ELF-1 (cell line): ENCODE measurements around the gene FGF19.

Source experiments
- DNase-seq: peaks from one replicate; pipeline ENCODE4 v3.0.0-alpha.2; 2016; ENCODE audit warnings: low read depth, low spot score

Gene FGF19

DNA sequence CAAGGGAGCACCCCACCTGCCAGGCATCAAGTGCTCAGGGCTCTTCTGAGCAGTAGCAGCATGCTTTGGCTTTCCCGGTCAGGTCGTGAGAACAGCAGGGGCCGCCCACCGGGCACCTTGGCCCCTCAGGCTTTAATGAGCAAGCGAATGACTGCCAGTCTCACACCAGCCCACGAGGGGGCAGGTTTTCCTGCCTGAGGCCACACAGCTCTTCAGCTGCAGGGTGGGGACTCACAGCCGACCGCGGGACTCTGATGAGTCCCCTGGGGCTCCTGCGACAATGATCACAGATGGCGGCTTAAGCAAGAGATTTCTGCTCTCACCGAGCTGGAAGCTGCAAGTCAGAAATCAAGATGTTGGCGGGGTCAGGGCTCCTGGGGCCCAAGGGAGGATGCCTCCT is 14.3 kb upstream of the FGF19 start:
- peak; percentile 91 for DNase-seq

- DNase-seq, result no peak
These were observed 13.3 kb upstream of the FGF19 start for GRCh38 chr11:69716891-69717747.

DNA sequence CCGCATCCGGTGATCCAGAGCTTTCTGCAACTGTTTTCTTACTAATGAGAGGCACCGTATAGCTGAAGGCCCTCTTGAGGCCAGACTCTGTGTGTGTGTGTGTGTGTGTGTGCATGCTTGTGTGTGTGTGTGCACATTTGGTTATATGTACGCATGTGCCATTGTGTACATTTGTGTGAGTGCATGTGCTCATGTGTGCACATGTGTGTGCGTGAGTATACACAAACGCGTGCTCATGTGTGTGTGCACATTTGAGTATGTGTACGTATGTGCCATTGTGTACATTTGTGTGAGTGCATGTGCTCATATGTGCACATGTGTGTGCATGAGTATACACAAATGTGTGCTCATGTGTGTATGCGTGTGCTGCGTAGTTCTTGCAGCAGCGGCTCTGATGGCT is 12.3 kb upstream of the FGF19 start:
- DNase-seq, result no peak

GRCh38 chr11:69715446-69715845 is 11.6 kb upstream of the FGF19 start:
- DNase-seq, result no peak

GRCh38 chr11:69711822-69712801 is 8.3 kb upstream of the FGF19 start:
- no peak for DNase-seq

DNA sequence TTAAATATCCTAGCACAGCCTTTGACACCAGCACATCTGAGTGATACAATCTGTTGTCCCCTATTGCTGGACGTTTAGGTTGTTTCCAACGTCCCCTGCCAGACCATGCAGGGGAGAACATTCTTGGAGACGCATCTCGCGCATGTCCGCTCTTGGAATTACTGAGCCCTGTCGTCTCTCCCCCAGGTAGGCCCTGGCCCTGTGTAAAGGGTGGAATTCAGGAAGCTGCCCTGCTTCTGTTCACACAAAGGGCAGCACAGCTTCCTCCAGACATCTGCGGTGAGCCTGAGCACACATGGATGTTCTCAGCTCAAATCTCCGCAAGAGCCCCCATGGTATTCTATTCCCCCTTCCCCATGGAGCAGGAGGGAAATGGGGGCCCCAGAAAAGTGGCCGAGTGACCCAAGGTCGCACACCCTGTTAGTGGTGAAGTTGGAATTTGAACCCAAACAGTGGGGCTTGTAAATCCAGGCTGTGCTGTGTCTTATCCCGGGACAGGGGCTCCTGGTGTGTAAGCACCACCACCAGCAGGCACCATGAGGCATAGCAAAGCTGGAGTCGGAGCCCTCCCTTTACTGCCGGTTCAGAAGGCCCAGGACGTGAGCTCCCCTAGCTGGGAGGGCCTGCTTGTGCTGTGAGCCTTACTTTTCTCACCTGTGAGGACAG is 5.0 kb upstream of the FGF19 start:
- peak; percentile 65 for DNase-seq

DNA sequence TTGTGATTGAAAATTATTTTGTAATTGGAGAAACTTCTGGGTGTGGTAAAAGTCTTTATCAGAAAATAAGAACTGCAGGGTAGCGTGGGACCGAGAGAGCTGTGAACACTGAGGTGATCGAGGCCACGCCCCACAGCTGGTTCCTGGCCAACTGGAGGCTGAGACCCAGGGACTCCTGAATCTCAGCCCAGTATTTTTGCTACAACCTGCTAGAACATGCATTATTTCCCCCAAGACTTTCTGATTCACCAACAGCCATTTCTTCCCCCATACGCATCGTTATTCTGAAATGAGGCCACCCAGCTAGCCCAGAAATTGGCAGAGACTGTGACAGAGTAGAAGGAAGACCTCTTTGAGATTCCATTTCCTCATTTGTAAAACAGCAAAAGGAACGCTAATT is 3.4 kb upstream of the FGF19 start:
- no peak for DNase-seq

GRCh38 chr11:69705901-69706787 is 2.3 kb upstream of the FGF19 start:
- DNase-seq, result no peak

GRCh38 chr11:69705351-69705811 is 1.6 kb upstream of the FGF19 start:
- DNase-seq, result peak; percentile 47

- peak; percentile 95 for DNase-seq
These were observed 859 bp upstream of the FGF19 start for GRCh38 chr11:69704508-69705253.

GRCh38 chr11:69703453-69703767 is 412 bp downstream of the FGF19 start:
- DNase-seq, result no peak

DNA sequence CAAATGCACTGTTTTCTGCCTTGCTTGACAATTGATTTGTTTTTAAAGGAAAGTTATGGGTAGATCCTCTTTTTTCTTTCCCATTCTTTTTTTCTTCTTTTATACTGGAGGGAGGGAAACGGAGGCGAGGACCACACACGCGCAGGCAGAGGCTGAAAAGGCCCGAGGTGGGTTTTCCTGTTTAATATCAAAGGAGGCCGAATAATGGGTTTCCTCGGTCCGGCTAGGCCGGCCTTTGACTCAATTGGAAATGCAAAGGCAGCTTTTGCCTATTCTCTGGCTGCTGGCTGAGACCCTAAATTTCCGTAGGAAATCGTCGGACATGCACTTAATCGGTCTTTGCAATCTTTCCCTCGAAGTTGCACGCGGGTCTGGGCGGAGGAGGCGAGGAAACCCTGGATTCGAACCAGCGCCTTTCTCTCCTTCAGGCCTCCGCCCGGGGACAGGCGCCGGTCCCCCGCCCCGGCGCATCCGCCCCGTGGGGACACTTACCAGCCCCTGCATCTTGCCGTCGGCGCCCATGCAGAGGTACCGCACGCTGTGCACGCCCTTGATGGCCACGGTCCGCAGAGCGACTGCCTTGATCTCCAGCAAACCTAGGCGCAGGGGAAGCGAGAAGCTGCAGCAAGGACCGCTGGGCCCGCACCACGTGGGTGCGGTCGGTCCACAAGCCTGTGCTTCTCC is 911 bp downstream of the FGF19 start:
- peak; percentile 71 for DNase-seq

DNA sequence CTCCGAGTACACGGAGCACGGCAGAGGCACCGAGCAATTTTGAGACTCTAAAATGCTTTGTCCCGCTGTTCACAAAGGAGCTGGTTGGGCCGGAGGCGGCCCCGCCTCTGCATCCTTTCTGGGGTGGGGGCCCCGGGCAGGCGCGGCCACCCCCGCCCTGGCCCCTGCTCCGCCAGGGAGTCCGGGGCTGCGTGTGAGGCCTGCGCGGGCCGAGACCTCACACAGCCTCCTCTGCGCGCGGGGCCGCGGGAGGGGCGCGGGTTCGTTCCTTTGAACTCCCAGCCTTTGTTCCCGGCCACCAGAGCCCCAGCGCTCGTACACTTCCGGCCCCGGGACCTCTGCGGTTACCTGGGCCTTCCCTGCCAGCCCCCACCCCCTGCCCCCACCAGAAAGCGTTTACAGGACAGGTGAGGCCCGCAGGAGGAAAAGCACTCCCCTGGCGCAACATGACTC is 1.6 kb downstream of the FGF19 start:
- peak; percentile 82 for DNase-seq

GRCh38 chr11:69700278-69701140 is 3.3 kb downstream of the FGF19 start:
- DNase-seq, result peak; percentile 91

GRCh38 chr11:69699213-69699612 is 4.6 kb downstream of the FGF19 start:
- no peak for DNase-seq

- DNase-seq, result no peak
These were observed 5.5 kb downstream of the FGF19 start for GRCh38 chr11:69698362-69698761.

DNA sequence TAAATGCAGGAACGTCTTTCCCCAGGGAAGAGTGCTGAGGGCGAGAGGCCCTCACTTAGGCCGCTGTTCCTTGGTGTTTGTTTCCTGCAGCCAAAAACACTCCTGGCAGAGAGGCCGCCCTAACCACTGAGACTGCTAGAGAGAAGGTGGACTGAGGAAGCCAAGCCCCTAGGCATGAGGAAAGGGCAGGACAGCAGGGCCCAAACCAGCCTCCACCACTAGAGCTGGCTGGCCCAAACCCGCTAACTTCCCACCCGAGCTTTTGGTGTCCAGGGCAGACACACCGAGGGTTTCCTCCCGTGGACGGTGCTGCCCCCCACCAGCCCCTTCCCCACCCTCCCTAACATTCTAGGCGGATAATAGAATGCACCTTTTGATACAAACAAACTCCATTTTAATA is 6.0 kb downstream of the FGF19 start:
- no peak for DNase-seq

GRCh38 chr11:69697469-69697843 is 6.4 kb downstream of the FGF19 start:
- no peak for DNase-seq
